Esophagus (tissue), 2 donors: ENCODE measurements around the gene AUTS2. TPM values are rescaled to one million over a fixed set of nuclear protein-coding genes. Genes with fewer than 3 reads are reported as not detected.

ENCODE experiments used
- H3K27ac ChIP-seq, 2 donors: one replicate each; pipeline ENCODE4 v1.5.1; 2013; ENCODE audit warnings: low read depth in 2 of 2, mild to moderate bottlenecking in 2 of 2, inconsistent platforms in 1 of 2, low read length in 1 of 2, moderate library complexity in 1 of 2
- H3K27me3 ChIP-seq, 2 donors: one replicate each; pipeline ENCODE4 v1.6.1; 2013; ENCODE audit warnings: low read length in 2 of 2, control low read depth in 1 of 2, mild to moderate bottlenecking in 1 of 2; ENCODE audit not compliant: insufficient read depth in 2 of 2, control insufficient read depth in 1 of 2
- H3K36me3 ChIP-seq, 2 donors: one replicate each; pipeline ENCODE4 v1.6.1; 2013; ENCODE audit warnings: low read length in 1 of 2; ENCODE audit not compliant: control insufficient read depth in 2 of 2, insufficient read depth in 2 of 2
- H3K4me1 ChIP-seq, 2 donors: one replicate each; pipeline ENCODE4 v1.6.1; 2013; ENCODE audit warnings: low read length in 1 of 2; ENCODE audit not compliant: control insufficient read depth in 2 of 2, insufficient read depth in 2 of 2
- H3K4me3 ChIP-seq, 2 donors: one replicate each; pipeline ENCODE4 v1.5.1; 2013; ENCODE audit warnings: low read length in 2 of 2, mild to moderate bottlenecking in 2 of 2, low read depth in 1 of 2, moderate library complexity in 1 of 2
- H3K9me3 ChIP-seq, 2 donors: one replicate each; pipeline ENCODE4 v1.6.1; 2013; ENCODE audit warnings: mild to moderate bottlenecking in 2 of 2, low read depth in 1 of 2, low read length in 1 of 2, moderate library complexity in 1 of 2; ENCODE audit not compliant: control insufficient read depth in 2 of 2, insufficient read depth in 1 of 2
- WGBS, 2 donors: extraction: QIAGEN DNeasy Blood & Tissue Kit; methylation state at CpG; one replicate each; pipeline ENCODE4 v1.1.7; 2013; 5-methylcytosine and 5-hydroxymethylcytosine counted together
- polyA plus RNA-seq, 2 donors: library from polyadenylated mRNA; stranded (reverse); fragments of 200-250 nt; gene quantifications; one replicate each; pipeline ENCODE4 v1.2.3, GENCODE V29; 2013
- donor health status: healthy with polysubstance abuse.
- donor health status: Bipolar disorder and iron deficiency.

Gene AUTS2
- polyA plus RNA-seq, 2 donors: 8.3 to 15.6 TPM

DNA sequence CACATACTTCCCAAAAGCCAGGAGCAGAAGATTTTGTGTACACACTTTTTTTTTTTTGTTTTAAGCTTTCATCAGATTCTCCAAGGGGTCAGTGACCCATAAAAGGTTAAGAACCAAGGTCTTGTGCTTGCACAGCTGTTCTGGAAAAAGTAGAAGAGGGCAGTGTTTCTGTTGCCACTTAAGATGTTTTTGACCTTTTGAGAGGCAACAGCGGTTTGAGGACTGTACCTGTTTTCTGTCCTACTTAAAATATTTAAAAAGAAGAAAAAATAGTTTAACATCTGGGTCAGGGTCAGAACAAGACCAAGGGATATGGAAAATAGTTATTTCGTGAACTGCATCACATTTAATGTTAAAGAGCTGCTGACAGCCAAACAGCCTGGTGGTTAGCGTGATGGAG lies 32.9 kb downstream of the AUTS2 start:
- H3K4me3 ChIP-seq: no peak overlapping the region
- no peak overlapping the region for H3K27ac ChIP-seq

GRCh38 chr7:69632280-69632679 lies 34.0 kb downstream of the AUTS2 start:
- H3K27ac ChIP-seq: no peak overlapping the region
- H3K36me3 ChIP-seq: no peaks in the 10 kb centered on the region
- no peaks in the 10 kb centered on the region for H3K4me1 ChIP-seq
- WGBS, 2 donors: 85 to 86% methylated on average over 3 of the region's 3 CpGs
- H3K9me3 ChIP-seq: no peaks in the 10 kb centered on the region
- H3K4me3 ChIP-seq: no peak overlapping the region
- H3K27me3 ChIP-seq: no peaks in the 10 kb centered on the region

More for the DNA sequence above, 32.9 kb downstream of the AUTS2 start:
- 89 to 91% methylated on average over 3 of the region's 3 CpGs for WGBS, 2 donors
- Histone ChIP-seq H3K9me3 (no peaks in the 10 kb centered on the region), H3K4me1 (no peaks in the 10 kb centered on the region), H3K27me3 (no peaks in the 10 kb centered on the region), H3K36me3 (no peaks in the 10 kb centered on the region)

- no peak overlapping the region for H3K27ac ChIP-seq
- H3K27me3 ChIP-seq: no peaks in the 10 kb centered on the region
- no peaks in the 10 kb centered on the region for H3K9me3 ChIP-seq
- H3K4me1 ChIP-seq: no peaks in the 10 kb centered on the region
- 67 to 83% methylated on average over 2 of the region's 2 CpGs for WGBS, 2 donors
- H3K4me3 ChIP-seq: no peak overlapping the region
- no peaks in the 10 kb centered on the region for H3K36me3 ChIP-seq
Observed at GRCh38 chr7:69633122-69633831, 35.0 kb downstream of the AUTS2 start.

DNA sequence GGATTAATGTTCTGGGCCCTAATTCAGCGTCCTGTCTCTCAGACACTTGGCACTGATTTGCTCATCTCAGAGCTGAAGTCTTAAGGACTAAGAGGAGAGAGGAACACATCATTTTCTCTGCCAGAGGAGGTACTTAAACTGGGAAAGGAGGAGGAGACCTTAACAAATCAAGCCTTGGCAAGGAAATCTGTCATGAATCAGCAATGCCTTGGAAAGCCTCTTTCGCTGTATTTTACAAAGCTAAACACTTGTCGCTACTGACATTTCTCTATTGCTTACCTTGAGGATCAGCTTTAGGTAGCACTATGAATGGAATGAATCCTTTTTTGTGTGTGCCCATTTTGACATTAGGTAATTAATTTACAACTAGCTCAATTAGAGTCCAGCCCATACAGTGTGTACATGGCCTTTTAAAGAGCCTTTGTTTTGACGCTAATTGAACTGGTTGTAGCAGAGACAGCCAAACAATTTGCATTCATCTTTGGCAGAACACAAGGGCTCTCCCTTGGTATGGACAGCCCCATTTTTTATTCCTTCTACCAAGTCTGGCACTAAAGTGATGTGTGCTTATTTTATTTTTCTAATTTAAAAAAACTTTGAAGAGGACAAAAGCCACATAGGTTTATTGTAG lies 37.4 kb downstream of the AUTS2 start:
- Histone ChIP-seq H3K4me3 (no peak overlapping the region), H3K27ac (no peak overlapping the region), H3K9me3 (no peaks in the 10 kb centered on the region), H3K27me3 (no peaks in the 10 kb centered on the region), H3K4me1 (no peaks in the 10 kb centered on the region), H3K36me3 (no peaks in the 10 kb centered on the region)
- WGBS, 2 donors: 49 to 62% methylated on average over 4 of the region's 4 CpGs

DNA sequence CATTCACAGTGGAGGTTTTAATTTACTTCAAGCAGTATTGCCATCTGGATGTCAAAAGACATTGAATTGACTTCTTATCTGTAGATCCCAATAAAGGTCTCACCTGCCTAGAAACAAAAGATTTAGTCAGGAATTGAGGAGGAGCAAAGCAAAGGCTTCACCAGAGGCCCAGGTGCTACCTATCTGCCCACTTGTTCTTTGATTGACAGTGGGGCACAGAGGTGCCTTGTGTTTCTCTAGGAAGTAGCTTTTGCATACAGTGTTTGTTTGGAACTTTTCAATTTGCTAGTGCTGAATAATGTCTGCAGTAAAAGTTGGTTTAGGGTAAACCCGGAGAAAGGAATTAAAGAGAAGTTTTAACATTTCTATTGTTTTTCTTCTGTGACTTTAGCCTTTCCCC lies 40.4 kb downstream of the AUTS2 start:
- WGBS, 2 donors: 85 to 96% methylated on average over 1 of the region's 1 CpG
- no peaks in the 10 kb centered on the region for H3K4me1 ChIP-seq
- no peak overlapping the region for H3K27ac ChIP-seq
- H3K27me3 ChIP-seq: no peaks in the 10 kb centered on the region
- no peak overlapping the region for H3K4me3 ChIP-seq
- H3K9me3 ChIP-seq: no peaks in the 10 kb centered on the region
- no peaks in the 10 kb centered on the region for H3K36me3 ChIP-seq

GRCh38 chr7:69640216-69640615 lies 41.9 kb downstream of the AUTS2 start:
- Histone ChIP-seq H3K27ac (no peak overlapping the region), H3K9me3 (no peaks in the 10 kb centered on the region)
- 93 to 96% methylated on average over 3 of the region's 3 CpGs for WGBS, 2 donors

DNA sequence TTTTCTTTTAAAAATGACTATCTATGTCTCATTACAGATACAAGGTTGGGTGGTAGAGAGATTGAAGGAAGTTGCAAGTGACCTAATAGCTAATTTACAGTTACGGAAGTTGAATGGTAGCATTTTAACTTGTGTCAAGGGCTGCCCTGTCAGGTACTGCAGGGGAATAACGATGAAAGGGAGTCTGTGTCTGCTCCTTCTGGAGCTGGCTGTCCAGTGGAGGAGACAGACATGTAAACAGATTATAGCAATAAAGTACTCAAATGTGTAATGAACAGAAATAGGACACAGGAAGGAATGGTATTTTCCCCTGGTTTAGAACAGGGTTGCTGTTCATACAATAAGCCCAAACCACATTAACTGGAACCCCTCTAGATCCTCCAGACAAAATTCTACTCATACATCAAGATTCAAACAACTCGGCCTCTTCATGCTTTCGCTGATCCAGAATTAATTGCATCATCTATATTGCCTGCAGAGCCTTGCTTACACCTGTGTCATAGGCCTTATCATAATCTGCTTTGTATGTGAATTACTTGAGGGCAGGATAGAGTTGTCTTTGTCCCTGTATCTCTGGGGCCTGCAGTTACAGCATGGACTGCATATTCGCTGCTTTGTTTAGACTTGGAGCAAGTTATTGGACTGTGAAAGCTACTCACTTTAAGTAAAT lies 42.8 kb downstream of the AUTS2 start:
- Histone ChIP-seq H3K4me1 (no peaks in the 10 kb centered on the region), H3K4me3 (no peak overlapping the region), H3K9me3 (no peaks in the 10 kb centered on the region), H3K27ac (no peak overlapping the region), H3K36me3 (no peaks in the 10 kb centered on the region), H3K27me3 (no peaks in the 10 kb centered on the region)
- 90 to 91% methylated on average over 5 of the region's 5 CpGs for WGBS, 2 donors

More at GRCh38 chr7:69640216-69640615, 41.9 kb downstream of the AUTS2 start:
- H3K27me3 ChIP-seq: no peaks in the 10 kb centered on the region
- H3K4me3 ChIP-seq: no peak overlapping the region
- H3K36me3 ChIP-seq: no peaks in the 10 kb centered on the region
- H3K4me1 ChIP-seq: no peaks in the 10 kb centered on the region

DNA sequence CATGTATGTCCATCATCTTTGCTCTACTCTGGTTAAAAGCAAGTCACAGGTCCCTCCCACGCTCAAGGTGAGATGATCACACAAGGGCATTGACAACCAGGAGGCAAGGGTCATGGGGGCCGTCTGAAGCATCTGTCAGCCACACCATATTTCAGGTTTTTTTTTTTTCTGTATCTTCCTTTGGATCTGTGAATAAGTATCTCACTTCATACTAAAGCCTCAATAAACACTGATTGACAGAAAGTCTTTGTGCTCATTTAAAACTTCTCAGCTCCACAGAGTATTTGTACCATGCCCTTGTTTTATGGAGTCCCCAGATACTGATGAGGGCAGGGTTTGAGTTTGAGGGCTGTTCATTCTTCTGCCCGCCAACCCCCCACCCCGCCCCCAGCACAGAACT lies 45.0 kb downstream of the AUTS2 start:
- 77 to 85% methylated on average over 4 of the region's 4 CpGs for WGBS, 2 donors
- H3K36me3 ChIP-seq: no peaks in the 10 kb centered on the region
- no peak overlapping the region for H3K27ac ChIP-seq
- no peaks in the 10 kb centered on the region for H3K9me3 ChIP-seq
- H3K4me3 ChIP-seq: no peak overlapping the region
- H3K4me1 ChIP-seq: no peaks in the 10 kb centered on the region
- no peaks in the 10 kb centered on the region for H3K27me3 ChIP-seq

GRCh38 chr7:69643708-69644445 lies 45.6 kb downstream of the AUTS2 start:
- Histone ChIP-seq H3K27ac (no peak overlapping the region), H3K9me3 (no peaks in the 10 kb centered on the region), H3K36me3 (no peaks in the 10 kb centered on the region), H3K4me1 (no peaks in the 10 kb centered on the region), H3K27me3 (no peaks in the 10 kb centered on the region), H3K4me3 (no peak overlapping the region)
- WGBS, 2 donors: 67 to 79% methylated on average over 3 of the region's 3 CpGs
